Adipose tissue (tissue), 3 donors: ENCODE results near the gene MMUT. TPM values are rescaled to one million over a fixed set of nuclear protein-coding genes. Genes with fewer than 3 reads are reported as not detected.
"Not testable (repeated sequence)": the region's sequence is repeated elsewhere in the genome, so short reads cannot be mapped to it uniquely, and the experiment has no call there.

Source experiments
- H3K27ac ChIP-seq: one replicate; pipeline ENCODE4 v1.5.1; 2013; ENCODE audit warnings: low read depth, low read length
- WGBS, 3 donors: extraction: QIAGEN DNeasy Blood & Tissue Kit; methylation state at CpG; one replicate each; pipeline ENCODE4 v1.1.7; 2013; 5-methylcytosine and 5-hydroxymethylcytosine counted together
- polyA plus RNA-seq, 3 donors: library from polyadenylated mRNA; stranded (reverse); fragments of 200-250 nt; gene quantifications; one replicate each; pipeline ENCODE4 v1.2.3, GENCODE V29; 2013
- donor health status: healthy with polysubstance abuse.
- donor health status: Bipolar disorder and iron deficiency.
- donor health status: healthy.

MMUT gene
- polyA plus RNA-seq = 10 to 100 TPM; 11.0 to 22.0 (median 15.3) TPM

DNA sequence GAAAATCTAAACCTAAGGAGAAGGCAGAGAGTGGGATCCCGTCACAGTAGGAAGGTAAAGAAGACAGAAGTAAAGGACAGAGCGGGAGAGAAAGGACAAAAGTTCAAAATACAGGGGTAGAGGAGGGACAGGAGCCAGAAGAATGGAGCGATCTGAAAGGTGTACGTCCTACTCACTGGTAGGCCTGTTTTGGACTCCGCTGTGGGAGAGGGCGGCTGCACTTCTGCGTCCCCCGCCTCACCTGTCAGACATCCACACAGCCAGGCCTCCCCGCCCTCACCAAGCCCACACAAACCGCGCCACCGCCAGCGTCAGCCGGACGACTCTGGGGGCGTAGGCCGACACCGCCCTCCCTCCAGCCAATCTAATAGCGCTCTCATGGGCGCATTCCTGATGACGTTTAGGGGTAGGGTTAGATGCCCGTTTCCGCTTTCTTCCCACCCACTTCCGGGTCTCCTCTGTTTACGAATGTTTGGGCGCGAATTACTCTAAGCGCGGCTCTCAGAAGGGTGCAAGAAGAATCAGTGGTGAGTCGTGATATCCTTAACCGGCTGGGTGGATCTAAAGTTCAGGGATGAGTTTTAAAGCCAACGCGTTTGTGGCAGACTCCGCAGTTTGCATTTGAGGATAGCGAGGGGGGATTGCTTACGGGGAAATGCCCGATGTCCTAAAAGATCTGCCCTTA is at the start of gene MMUT, which contains the start of gene CENPQ:
Gene MMUT (minus strand): TSS at position 327 of the 685 bp plus-strand sequence. CDS start 3,787 bp downstream, outside the sequence.
Gene CENPQ (plus strand): TSS at position 444 of the 685 bp plus-strand sequence. CDS start 6,807 bp downstream, outside the sequence.
- H3K27ac ChIP-seq = peak within 1 kb of the TSS; percentile 21
- 0 to 1% (median 0%) methylated on average over 37 of the region's 37 CpGs for WGBS, 3 donors

- WGBS, 3 donors = 77 to 86% (median 79%) methylated on average over 3 of the region's 3 CpGs
- H3K27ac ChIP-seq = no peak overlapping the region
Measured at GRCh38 chr6:49509342-49509741, 46.3 kb upstream of the MMUT start.

DNA sequence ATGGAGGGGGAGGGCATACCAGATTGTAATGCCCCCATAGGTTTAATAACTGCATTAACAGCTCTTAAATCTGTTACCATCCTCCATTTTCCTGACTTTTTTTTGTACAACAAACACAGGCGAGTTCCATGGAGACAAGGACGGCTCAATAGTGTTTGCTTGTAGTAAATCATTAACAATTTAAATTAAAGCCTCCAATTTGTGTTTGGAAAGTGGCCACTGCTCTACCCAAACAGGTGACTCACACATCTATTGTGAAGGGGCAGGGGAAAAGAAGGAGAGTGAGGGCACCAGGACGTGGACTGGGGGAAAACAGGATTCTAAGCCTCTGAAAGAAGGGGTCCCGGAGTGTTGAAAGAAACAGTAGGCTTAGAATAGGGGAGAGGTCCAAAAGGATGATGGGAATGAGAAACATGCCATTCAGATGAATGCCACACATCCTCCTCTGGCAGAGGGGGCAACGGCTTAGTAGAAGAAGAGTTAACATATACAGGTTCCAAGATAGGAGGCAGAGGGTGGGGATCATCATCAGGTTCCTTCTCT is 43.6 kb upstream of the MMUT start:
- 51 to 86% (median 83%) methylated on average over 5 of the region's 5 CpGs for WGBS, 3 donors
- H3K27ac ChIP-seq = no peak overlapping the region

DNA sequence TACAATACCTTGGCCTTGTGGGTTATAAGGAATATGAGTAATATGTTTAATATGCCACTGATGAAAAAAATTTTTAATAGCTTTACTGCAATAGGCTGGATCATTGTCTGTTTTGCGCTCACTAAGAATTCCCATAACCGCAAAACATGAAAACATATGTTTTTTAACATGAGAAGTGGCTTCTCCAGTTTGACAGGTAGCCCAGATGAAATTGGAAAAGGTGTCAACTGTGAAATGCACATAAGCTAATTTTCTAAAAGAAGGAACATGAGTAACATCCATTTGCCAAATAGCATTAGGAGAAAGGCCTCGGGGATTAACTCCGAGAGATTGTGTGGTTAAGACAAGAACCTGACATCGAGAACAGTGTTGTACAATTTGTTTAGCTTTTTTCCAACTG is 41.6 kb upstream of the MMUT start:
- no peak overlapping the region for H3K27ac ChIP-seq
- WGBS, 3 donors = 72 to 91% (median 90%) methylated on average over 5 of the region's 5 CpGs

- no peak within 1 kb of the TSS for H3K27ac ChIP-seq
- WGBS, 3 donors = 43 to 78% (median 69%) methylated on average over 2 of the region's 2 CpGs
Measured at GRCh38 chr6:49499623-49500022, 36.6 kb upstream of the MMUT start, which contains the start of gene GLYATL3. GLYATL3 (plus strand) TSS chr6:49499923; CDS start chr6:49511991, 12,068 bp downstream.

DNA sequence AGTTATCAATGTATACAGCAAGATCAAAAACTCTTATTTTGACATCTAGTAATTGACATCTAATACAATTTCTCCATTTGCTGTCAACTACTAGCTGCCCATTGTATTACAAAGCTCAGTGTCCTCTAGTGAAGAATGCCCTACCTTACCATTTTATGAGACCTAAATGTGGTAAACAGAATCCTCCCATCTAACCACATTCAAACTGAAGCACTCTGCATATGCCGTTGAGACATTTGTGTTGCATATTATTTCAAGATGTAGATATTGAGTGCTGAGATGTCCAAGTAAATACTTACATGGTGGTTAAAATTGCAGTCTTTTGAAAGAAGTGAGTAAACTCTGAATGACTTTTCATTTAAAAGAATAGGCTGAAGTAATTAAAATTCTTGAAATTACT is 36.1 kb upstream of the MMUT start:
- no peak overlapping the region for H3K27ac ChIP-seq
- WGBS, 3 donors = 80 to 92% (median 85%) methylated on average over 1 of the region's 1 CpG

- no peak overlapping the region for H3K27ac ChIP-seq
- 59 to 86% (median 82%) methylated on average over 3 of the region's 3 CpGs for WGBS, 3 donors
Measured at GRCh38 chr6:49497304-49497703, 34.3 kb upstream of the MMUT start.

GRCh38 chr6:49490633-49491032 is 27.6 kb upstream of the MMUT start:
- WGBS, 3 donors = 93 to 96% (median 96%) methylated on average over 4 of the region's 4 CpGs
- no peak overlapping the region for H3K27ac ChIP-seq

GRCh38 chr6:49483380-49483779 is 20.3 kb upstream of the MMUT start:
- H3K27ac ChIP-seq = not testable (repeated sequence)
- WGBS, 3 donors = 95 to 96% (median 96%) methylated on average over 14 of the region's 14 CpGs

- 98 to 100% (median 99%) methylated on average over 14 to 22 of the region's 22 CpGs for WGBS, 3 donors
- H3K27ac ChIP-seq = not testable (repeated sequence)
Measured at GRCh38 chr6:49481846-49482245, 18.8 kb upstream of the MMUT start.

DNA sequence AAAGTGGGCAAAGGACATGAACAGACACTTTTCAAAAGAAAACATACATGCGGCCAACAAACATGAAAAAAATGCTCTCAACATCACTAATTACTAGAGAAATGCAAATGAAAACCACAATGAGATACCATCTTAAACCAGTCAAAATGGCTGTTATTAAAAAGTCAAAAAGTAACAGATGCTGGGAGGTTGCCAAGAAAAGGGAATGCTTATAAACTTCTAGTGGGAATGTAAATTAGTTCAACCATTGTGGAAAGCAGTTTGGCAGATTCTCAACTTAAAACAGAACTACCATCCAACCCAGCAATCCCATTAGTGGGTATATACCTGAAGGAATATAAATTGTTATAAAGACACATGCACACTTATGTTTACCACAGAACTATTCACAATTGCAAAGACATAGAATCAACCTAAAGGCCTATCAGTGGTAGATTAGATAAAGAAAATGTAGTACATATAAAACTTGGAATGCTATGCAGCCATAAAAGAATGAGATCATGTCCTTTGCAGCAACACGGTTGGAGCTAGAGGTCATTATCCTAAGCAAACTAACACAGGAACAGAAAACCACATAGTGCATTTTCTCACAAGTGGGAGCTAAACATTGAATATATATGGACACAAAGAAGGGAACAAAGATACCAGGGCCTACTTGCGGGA is 16.4 kb upstream of the MMUT start:
- WGBS, 3 donors = 79 to 96% (median 88%) methylated on average over 3 of the region's 3 CpGs

GRCh38 chr6:49476564-49476963 is 13.5 kb upstream of the MMUT start:
- WGBS, 3 donors = 89 to 91% (median 90%) methylated on average over 2 of the region's 2 CpGs
- not testable (repeated sequence) for H3K27ac ChIP-seq

More for the DNA sequence above, 16.4 kb upstream of the MMUT start:
- no peak overlapping the region for H3K27ac ChIP-seq

GRCh38 chr6:49468042-49468441 is 5.0 kb upstream of the MMUT start:
- 97 to 98% (median 97%) methylated on average over 9 of the region's 9 CpGs for WGBS, 3 donors
- no peak overlapping the region for H3K27ac ChIP-seq

GRCh38 chr6:49464691-49465090 is 1.6 kb upstream of the MMUT start:
- 96 to 97% (median 96%) methylated on average over 2 of the region's 2 CpGs for WGBS, 3 donors
- no peak overlapping the region for H3K27ac ChIP-seq

DNA sequence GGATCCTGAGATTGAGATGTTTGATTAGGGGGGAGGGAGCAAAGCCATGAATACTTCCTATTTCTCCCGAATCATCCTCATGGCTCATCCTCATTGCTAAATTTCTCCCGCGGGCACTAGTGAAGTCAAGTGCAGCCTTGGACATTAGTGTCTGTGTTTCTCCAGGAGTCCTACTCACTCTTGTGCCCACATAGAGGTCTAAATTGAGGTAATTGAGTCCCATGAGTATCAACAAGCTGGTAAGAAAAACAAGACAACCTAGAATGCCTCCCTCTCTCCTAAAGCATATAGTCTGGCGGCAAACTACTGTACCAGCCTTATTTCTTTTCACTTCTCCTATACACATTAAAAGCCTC is 537 bp upstream of the MMUT start:
- no peak overlapping the region for H3K27ac ChIP-seq
- 0 to 1% (median 0%) methylated on average over 4 of the region's 4 CpGs for WGBS, 3 donors

GRCh38 chr6:49462599-49462926 is 490 bp downstream of the MMUT start:
- 1 to 2% (median 2%) methylated on average over 7 of the region's 7 CpGs for WGBS, 3 donors
- peak overlapping the region; percentile 21 for H3K27ac ChIP-seq

DNA sequence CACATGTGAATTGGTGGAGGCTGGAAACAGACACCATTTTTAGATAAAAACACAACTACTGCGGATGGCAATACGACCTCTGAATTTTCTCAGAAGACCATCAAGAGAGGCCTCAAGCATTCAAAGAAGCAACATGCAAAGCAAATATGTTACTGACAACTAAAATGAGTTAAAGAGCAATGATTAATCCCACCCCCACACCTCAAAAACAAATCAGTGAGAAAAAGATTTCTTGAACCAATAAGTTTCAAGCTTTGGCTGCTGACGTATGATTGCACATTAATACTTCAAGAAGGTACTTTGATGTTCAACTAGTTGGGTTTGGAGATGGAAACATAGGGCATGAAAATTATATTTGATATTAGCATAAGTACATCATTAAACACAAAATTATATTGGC is 982 bp downstream of the MMUT start:
- 17 to 33% (median 30%) methylated on average over 3 of the region's 3 CpGs for WGBS, 3 donors
- no peak overlapping the region for H3K27ac ChIP-seq

- 68 to 89% (median 88%) methylated on average over 4 of the region's 4 CpGs for WGBS, 3 donors
- no peak overlapping the region for H3K27ac ChIP-seq
Measured at GRCh38 chr6:49457771-49458170, 5.3 kb downstream of the MMUT start.

DNA sequence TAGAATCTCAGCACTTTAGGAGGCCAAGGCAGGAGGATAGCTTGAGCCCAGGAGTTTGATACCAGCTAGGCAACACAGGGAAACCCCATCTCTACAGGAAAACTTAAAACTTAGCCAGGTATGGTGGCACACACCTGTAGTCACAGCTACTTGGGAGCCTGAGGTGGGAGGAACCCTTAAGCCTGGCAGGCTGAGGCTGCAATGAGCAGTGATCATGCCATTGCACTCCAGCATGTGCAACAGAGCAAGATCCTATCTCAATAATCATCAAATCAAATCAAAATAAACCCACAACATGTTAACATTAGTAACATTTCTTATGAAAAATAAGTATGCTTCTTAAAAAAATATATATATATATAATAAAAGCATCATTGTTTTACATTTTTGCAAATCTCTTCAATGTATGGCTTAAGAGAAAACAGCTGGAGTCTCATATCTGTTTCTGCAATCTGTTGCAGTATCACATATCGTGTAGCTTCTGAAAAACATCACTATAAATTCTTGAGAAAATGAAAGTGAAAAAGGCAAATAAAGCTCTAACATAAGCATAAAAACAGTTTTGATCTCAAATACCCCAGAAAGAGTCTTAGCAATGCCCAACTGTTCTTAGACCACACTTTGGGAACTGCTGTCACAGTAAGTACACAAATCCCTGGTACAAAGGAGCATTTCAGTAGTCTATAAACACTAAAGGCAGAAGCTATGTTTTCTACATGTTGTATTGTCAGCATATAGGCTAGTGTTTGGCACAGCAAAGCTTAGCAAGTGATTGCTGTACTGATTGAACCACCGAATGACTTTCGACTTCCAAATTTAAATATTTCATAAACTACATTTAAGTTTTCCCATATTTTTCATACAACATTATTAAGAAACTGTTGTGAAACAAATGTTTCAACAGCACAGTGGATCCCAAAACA is 8.0 kb downstream of the MMUT start:
- H3K27ac ChIP-seq = no peak overlapping the region
- 86 to 94% (median 93%) methylated on average over 3 of the region's 3 CpGs for WGBS, 3 donors
